DMS153 treated with DMSO at 0.1 percent for 48 hours (cell line): ENCODE data around the gene RCE1.

Experiments
- DNase-seq: peaks from one replicate; lab custom pipeline; 2025; ENCODE audit not compliant: unreplicated experiment; lab: John Stamatoyannopoulos, UW

Gene RCE1

GRCh38 chr11:66868082-66868725 is 25.0 kb downstream of the RCE1 start:
- no peak for DNase-seq

- no peak for DNase-seq
Measured at GRCh38 chr11:66868726-66869566, 25.7 kb downstream of the RCE1 start.

GRCh38 chr11:66869567-66869870 is 26.3 kb downstream of the RCE1 start:
- DNase-seq: no peak

GRCh38 chr11:66870131-66870530 is 26.9 kb downstream of the RCE1 start:
- DNase-seq: no peak

GRCh38 chr11:66870616-66871520 is 27.6 kb downstream of the RCE1 start:
- no peak for DNase-seq

- DNase-seq: no peak
Measured at GRCh38 chr11:66871521-66871901, 28.3 kb downstream of the RCE1 start.

- DNase-seq: no peak
Measured at GRCh38 chr11:66874232-66874631, 31.0 kb downstream of the RCE1 start.

GRCh38 chr11:66875378-66875777 is 32.1 kb downstream of the RCE1 start:
- DNase-seq: no peak

GRCh38 chr11:66877588-66878385 is 34.5 kb downstream of the RCE1 start:
- no peak for DNase-seq

GRCh38 chr11:66878474-66878873 is 35.2 kb downstream of the RCE1 start:
- DNase-seq: no peak

GRCh38 chr11:66879000-66879399 is 35.8 kb downstream of the RCE1 start:
- no peak for DNase-seq

- DNase-seq: no peak
Measured at GRCh38 chr11:66879583-66879982, 36.3 kb downstream of the RCE1 start.

GRCh38 chr11:66879999-66880398 is 36.8 kb downstream of the RCE1 start:
- DNase-seq: no peak

- peak; percentile 89 for DNase-seq
Measured at GRCh38 chr11:66880496-66881450, 37.5 kb downstream of the RCE1 start.

GRCh38 chr11:66881451-66881835 is 38.2 kb downstream of the RCE1 start:
- DNase-seq: peak; percentile 34

- DNase-seq: no peak
Measured at GRCh38 chr11:66881927-66882452, 38.7 kb downstream of the RCE1 start.

- DNase-seq: no peak
Measured at GRCh38 chr11:66882561-66883015, 39.3 kb downstream of the RCE1 start.

- peak; percentile 60 for DNase-seq
Measured at GRCh38 chr11:66883016-66883965, 40.0 kb downstream of the RCE1 start.
